Loucy (cell line): ENCODE results near the gene GLT1D1.

Experiments used
- H2AFZ ChIP-seq: fragments of 200-600 bp; sonication (generic); 2 replicates; pipeline ENCODE4 v1.6.0; 2016; ENCODE audit warnings: antibody characterized with exemption, mild to moderate bottlenecking, low read length, moderate library complexity
- H3F3A ChIP-seq: fragments of 200-600 bp; 2 replicates; pipeline ENCODE4 v1.6.0; 2016; ENCODE audit warnings: antibody characterized with exemption, low read depth, mild to moderate bottlenecking
- H3K27me3 ChIP-seq: fragments of 200-600 bp; sonication (generic); 2 replicates; pipeline ENCODE4 v1.6.1; 2014; ENCODE audit warnings: low read length, mild to moderate bottlenecking; ENCODE audit not compliant: insufficient read depth, poor library complexity, severe bottlenecking
- H3K36me3 ChIP-seq: fragments of 200-600 bp; sonication (generic); 2 replicates; pipeline ENCODE4 v1.6.1; 2016; ENCODE audit warnings: low read length; ENCODE audit not compliant: insufficient read depth
- H3K4me1 ChIP-seq: fragments of 200-600 bp; sonication (generic); 2 replicates; pipeline ENCODE4 v1.5.1; 2014; ENCODE audit warnings: low read length, mild to moderate bottlenecking; ENCODE audit not compliant: insufficient read depth, poor library complexity, severe bottlenecking
- H3K4me2 ChIP-seq: fragments of 200-600 bp; sonication (generic); 2 replicates; pipeline ENCODE4 v1.6.0; 2014; ENCODE audit warnings: antibody characterized with exemption, low read length, low read depth, mild to moderate bottlenecking; ENCODE audit not compliant: poor library complexity, severe bottlenecking
- H3K4me3 ChIP-seq: fragments of 200-600 bp; sonication (generic); 2 replicates; pipeline ENCODE4 v1.5.1; 2014; ENCODE audit warnings: low read length, mild to moderate bottlenecking, mixed read lengths; ENCODE audit not compliant: poor library complexity, severe bottlenecking
- H3K79me2 ChIP-seq: fragments of 200-600 bp; sonication (generic); 2 replicates; pipeline ENCODE4 v1.6.1; 2014; ENCODE audit warnings: low read length; ENCODE audit not compliant: insufficient read depth
- H3K9ac ChIP-seq: fragments of 200-600 bp; sonication (generic); 2 replicates; pipeline ENCODE4 v1.6.0; 2014; ENCODE audit warnings: mild to moderate bottlenecking, low read depth, low read length, moderate library complexity; ENCODE audit not compliant: poor library complexity, severe bottlenecking
- H3K9me2 ChIP-seq: fragments of 200-600 bp; sonication (generic); replicated peaks from 2 replicates; pipeline ENCODE4 v1.6.1; 2016; ENCODE audit warnings: low read depth, low read length, mixed read lengths
- H3K9me3 ChIP-seq: fragments of 200-600 bp; sonication (generic); 2 replicates; pipeline ENCODE4 v1.6.1; 2014; ENCODE audit warnings: mild to moderate bottlenecking, antibody characterized with exemption, low read length, low read depth; ENCODE audit not compliant: insufficient read depth
- H4K20me1 ChIP-seq: fragments of 200-600 bp; sonication (generic); 2 replicates; pipeline ENCODE4 v1.6.0; 2014; ENCODE audit warnings: antibody characterized with exemption, low read length, mild to moderate bottlenecking; ENCODE audit not compliant: insufficient read depth, poor library complexity, severe bottlenecking
- CTCF ChIP-seq: fragments of 200-600 bp; sonication (generic); conservative IDR thresholded peaks from 2 replicates; pipeline ENCODE4 v1.5.1; 2014; ENCODE audit warnings: mild to moderate bottlenecking, antibody characterized with exemption, low read length
- EZH2phosphoT487 ChIP-seq: fragments of 200-600 bp; IDR thresholded peaks from 2 replicates; pipeline ENCODE4 v1.6.1; 2018; ENCODE audit warnings: antibody characterized with exemption, mild to moderate bottlenecking, moderate library complexity, borderline replicate concordance

Gene GLT1D1

GRCh38 chr12:128933039-128933438, 79.8 kb downstream of the GLT1D1 start:
- Histone ChIP-seq H3K9ac (no peak overlapping the region), H3K4me1 (peaks cover 15% of the 10 kb centered on the region), H3K9me2 (no peaks in the 10 kb centered on the region), H3K79me2 (no peaks in the 10 kb centered on the region), H3F3A (no peaks in the 10 kb centered on the region), H2AFZ (no peak overlapping the region), H4K20me1 (no peaks in the 10 kb centered on the region), H3K4me2 (no peak overlapping the region), H3K36me3 (no peaks in the 10 kb centered on the region), H3K4me3 (no peak overlapping the region), H3K27me3 (no peaks in the 10 kb centered on the region), H3K9me3 (no peaks in the 10 kb centered on the region)
- no peak for TF ChIP-seq CTCF
- no peak for TF ChIP-seq EZH2phosphoT487

- Histone ChIP-seq H3K4me2 (no peak overlapping the region), H3K9ac (no peak overlapping the region), H3K27me3 (no peaks in the 10 kb centered on the region), H4K20me1 (no peaks in the 10 kb centered on the region), H3K4me3 (no peak overlapping the region), H3K36me3 (no peaks in the 10 kb centered on the region), H3K4me1 (peaks cover 15% of the 10 kb centered on the region), H3K9me2 (no peaks in the 10 kb centered on the region), H2AFZ (no peak overlapping the region), H3K79me2 (no peaks in the 10 kb centered on the region), H3K9me3 (no peaks in the 10 kb centered on the region), H3F3A (no peaks in the 10 kb centered on the region)
- no peak for TF ChIP-seq EZH2phosphoT487
- TF ChIP-seq CTCF, result no peak
Observed at GRCh38 chr12:128933926-128934325, 80.6 kb downstream of the GLT1D1 start.

- Histone ChIP-seq H3K9me3 (no peaks in the 10 kb centered on the region), H3K36me3 (no peaks in the 10 kb centered on the region), H3K4me1 (peaks cover 11% of the 10 kb centered on the region), H3K9me2 (no peaks in the 10 kb centered on the region), H2AFZ (no peak overlapping the region), H4K20me1 (no peaks in the 10 kb centered on the region), H3F3A (no peaks in the 10 kb centered on the region), H3K27me3 (no peaks in the 10 kb centered on the region), H3K79me2 (no peaks in the 10 kb centered on the region), H3K4me3 (no peak overlapping the region), H3K9ac (no peak overlapping the region), H3K4me2 (no peak overlapping the region)
- TF ChIP-seq EZH2phosphoT487, result no peak
- TF ChIP-seq CTCF, result no peak
Observed at GRCh38 chr12:128938886-128939285, 85.6 kb downstream of the GLT1D1 start.
